Liver (tissue), 9 donors: ENCODE data around the gene CLINT1. TPM values are rescaled to one million over a fixed set of nuclear protein-coding genes. Genes with fewer than 3 reads are reported as not detected.

Experiments used
- DNase-seq: peaks from one replicate; pipeline ENCODE4 v3.0.0-alpha.2; 2017; ENCODE audit warnings: low spot score
- H3K27ac ChIP-seq, 2 donors: one replicate each; pipeline ENCODE4 v1.7.0; 2013; ENCODE audit warnings: inconsistent platforms in 2 of 2, low read length in 2 of 2, control low read depth in 1 of 2, low read depth in 1 of 2, mild to moderate bottlenecking in 1 of 2
- H3K27me3 ChIP-seq, 4 donors: one replicate each; pipeline versions ENCODE4 v1.6.1 to v1.7.0; 2013; ENCODE audit warnings: low read length in 3 of 4, inconsistent platforms in 1 of 4, mild to moderate bottlenecking in 1 of 4, moderate library complexity in 1 of 4; ENCODE audit not compliant: control insufficient read depth in 4 of 4, insufficient read depth in 4 of 4
- H3K36me3 ChIP-seq, 4 donors: one replicate each; pipeline versions ENCODE4 v1.6.1 to v1.7.0; 2013; ENCODE audit warnings: low read length in 3 of 4, mild to moderate bottlenecking in 3 of 4, low read depth in 1 of 4, moderate library complexity in 1 of 4; ENCODE audit not compliant: control insufficient read depth in 4 of 4, insufficient read depth in 3 of 4
- H3K4me1 ChIP-seq, 4 donors: one replicate each; pipeline versions ENCODE4 v1.6.1 to v1.7.0; 2013; ENCODE audit warnings: low read length in 3 of 4, mild to moderate bottlenecking in 3 of 4, moderate library complexity in 1 of 4; ENCODE audit not compliant: control insufficient read depth in 4 of 4, insufficient read depth in 4 of 4
- H3K4me3 ChIP-seq, 3 donors: one replicate each; pipeline versions ENCODE4 v1.6.1 to v1.7.0; 2013; ENCODE audit warnings: low read length in 3 of 3, control low read depth in 1 of 3, low read depth in 1 of 3, mild to moderate bottlenecking in 1 of 3
- H3K9ac ChIP-seq, 2 donors: one replicate each; pipeline ENCODE4 v1.7.0; 2013; ENCODE audit warnings: low read length in 2 of 2, mild to moderate bottlenecking in 2 of 2, moderate library complexity in 2 of 2, control low read depth in 1 of 2, low read depth in 1 of 2
- H3K9me3 ChIP-seq, 4 donors: one replicate each; pipeline versions ENCODE4 v1.6.1 to v1.7.0; 2013; ENCODE audit warnings: low read length in 3 of 4; ENCODE audit not compliant: control insufficient read depth in 4 of 4
- FOXA1 ChIP-seq: IDR thresholded peaks from 2 replicates; pipeline ENCODE4 v1.6.1; 2016; ENCODE audit warnings: antibody characterized with exemption
- GABPA ChIP-seq, 2 donors: IDR thresholded peaks in 1 of 2; conservative IDR thresholded peaks in 1 of 2; 2 replicates each; pipeline ENCODE4 v1.6.1; 2016; ENCODE audit warnings: antibody characterized with exemption in 2 of 2, mild to moderate bottlenecking in 1 of 2, moderate library complexity in 1 of 2
- HNF4A ChIP-seq, 2 donors: conservative IDR thresholded peaks; 2 replicates each; pipeline ENCODE4 v1.6.1; 2016; ENCODE audit warnings: antibody characterized with exemption in 2 of 2, mild to moderate bottlenecking in 2 of 2
- REST ChIP-seq: IDR thresholded peaks from 2 replicates; pipeline ENCODE4 v1.6.1; 2016; ENCODE audit warnings: antibody characterized with exemption, mild to moderate bottlenecking
- SP1 ChIP-seq: IDR thresholded peaks from 2 replicates; pipeline ENCODE4 v1.6.1; 2018; ENCODE audit warnings: antibody characterized with exemption, mild to moderate bottlenecking
- TAF1 ChIP-seq: conservative IDR thresholded peaks from 2 replicates; pipeline ENCODE4 v1.6.1; 2016; ENCODE audit warnings: antibody characterized with exemption, mild to moderate bottlenecking
- YY1 ChIP-seq: IDR thresholded peaks from 2 replicates; pipeline ENCODE4 v1.6.1; 2016; ENCODE audit warnings: antibody characterized with exemption, mild to moderate bottlenecking
- ZBTB33 ChIP-seq: IDR thresholded peaks from 2 replicates; pipeline ENCODE4 v1.6.1; 2016; ENCODE audit warnings: antibody characterized with exemption
- WGBS: extraction: QIAGEN DNeasy Blood & Tissue Kit; methylation state at CpG from one replicate; pipeline ENCODE4 v1.1.7; 2013; 5-methylcytosine and 5-hydroxymethylcytosine counted together
- polyA plus RNA-seq, 2 donors: library from polyadenylated mRNA; stranded (reverse) in 1 of 2; unstranded in 1 of 2; fragments of 200-250 nt in 1 of 2; fragments of >200 nt in 1 of 2; fragmentation: Nextera tagmentation in 1 of 2; extraction: Ambion mirVana in 1 of 2; gene quantifications; one replicate each; pipeline versions ENCODE4 v1.2.1 to v1.2.3, GENCODE V29; 2013 to 2015
- total RNA-seq, 2 donors: library from RNA; depleted of rRNA; stranded (reverse); fragments of >200 nt; gene quantifications; one replicate each; pipeline ENCODE4 v1.2.3, GENCODE V29; 2014
- donor health status: healthy.
- donor health status: healthy.
- donor health status: healthy.
- donor health status: healthy.
- donor health status: healthy.

Gene CLINT1
- total and polyA plus RNA-seq, 4 donors, result 34.8 to 115 (median 68.3) TPM

- WGBS, result 83% methylated on average over 4 of the region's 4 CpGs
- Histone ChIP-seq H3K36me3 (peaks cover 2 to 49% (median 26%) of the 10 kb centered on the region in 4 donors), H3K9me3 (no peaks in the 10 kb centered on the region), H3K4me3 (no peak overlapping the region), H3K4me1 (no peaks in the 10 kb centered on the region), H3K9ac (no peak overlapping the region), H3K27ac (no peak overlapping the region), H3K27me3 (no peaks in the 10 kb centered on the region)
- no peak for DNase-seq
- TF ChIP-seq ZBTB33 (no peak), REST (no peak)
Measured at GRCh38 chr5:157793301-157793700, 65.6 kb downstream of the CLINT1 start.

GRCh38 chr5:157785801-157786200 lies 73.1 kb downstream of the CLINT1 start:
- TF ChIP-seq REST (no peak), SP1 (no peak), YY1 (no peak), GABPA (IDR thresholded peaks at IDR 0.05 in 1 of 2, conservative IDR thresholded peaks at IDR 0.05 in 1 of 2) (no peak), ZBTB33 (no peak), FOXA1 (no peak), TAF1 (no peak), HNF4A (conservative IDR thresholded peaks at IDR 0.05) (no peak)
- no peak overlapping the region for H3K4me3 ChIP-seq
- no peaks in the 10 kb centered on the region for H3K4me1 ChIP-seq
- WGBS, result 95% methylated on average over 3 of the region's 3 CpGs
- no peak for DNase-seq
- no peak overlapping the region for H3K9ac ChIP-seq
- no peak overlapping the region for H3K27ac ChIP-seq
- H3K27me3 ChIP-seq, result no peaks in the 10 kb centered on the region
- no peaks in the 10 kb centered on the region for H3K9me3 ChIP-seq
- peaks cover 10 to 40% (median 27%) of the 10 kb centered on the region in 4 donors for H3K36me3 ChIP-seq
